NCI-H1105 (cell line): ENCODE results near the gene KLHL17.
"Not testable (repeated sequence)": the region's sequence is repeated elsewhere in the genome, so short reads cannot be mapped to it uniquely, and the experiment has no call there.

Experiments
- DNase-seq: peaks from one replicate; lab custom pipeline; 2025; lab: John Stamatoyannopoulos, UW

The KLHL17 gene

GRCh38 chr1:999725-1000356 lies 39.5 kb downstream of the KLHL17 start, which contains the start of gene HES4:
Gene HES4 (minus strand): TSS chr1:1000097. CDS start chr1:999973, 124 bp downstream.
- peak; percentile 84 for DNase-seq

GRCh38 chr1:1000357-1001056 lies 40.1 kb downstream of the KLHL17 start:
- DNase-seq = peak; percentile 63

- DNase-seq = no peak
Observed at GRCh38 chr1:1001057-1001783, 40.8 kb downstream of the KLHL17 start.

GRCh38 chr1:1003618-1004419 lies 43.4 kb downstream of the KLHL17 start:
- DNase-seq = no peak

GRCh38 chr1:1004420-1004779 lies 44.0 kb downstream of the KLHL17 start:
- DNase-seq = no peak

GRCh38 chr1:1004780-1005697 lies 44.7 kb downstream of the KLHL17 start:
- DNase-seq = no peak

- DNase-seq = no peak
Observed at GRCh38 chr1:1005774-1006304, 45.5 kb downstream of the KLHL17 start.

- DNase-seq = no peak
Observed at GRCh38 chr1:1006305-1007159, 46.1 kb downstream of the KLHL17 start.

GRCh38 chr1:1010131-1010530 lies 49.7 kb downstream of the KLHL17 start:
- not testable (repeated sequence) for DNase-seq

GRCh38 chr1:1011396-1011949 lies 51.1 kb downstream of the KLHL17 start:
- no peak for DNase-seq

- DNase-seq = not testable (repeated sequence)
Observed at GRCh38 chr1:1012736-1013104, 52.3 kb downstream of the KLHL17 start.

- DNase-seq = peak; percentile 52
Observed at GRCh38 chr1:1013105-1013921, 52.9 kb downstream of the KLHL17 start, which contains the start of gene ISG15. Gene ISG15 (plus strand): TSS chr1:1013497. CDS start chr1:1013574, 77 bp downstream.

GRCh38 chr1:1013922-1014648 lies 53.7 kb downstream of the KLHL17 start:
- DNase-seq = no peak

- no peak for DNase-seq
Observed at GRCh38 chr1:1014799-1015681, 54.7 kb downstream of the KLHL17 start.
